Gastroesophageal sphincter (tissue), 4 donors: ENCODE data around the gene MSL1. TPM values are rescaled to one million over a fixed set of nuclear protein-coding genes. Genes with fewer than 3 reads are reported as not detected.

Experiments used
- ATAC-seq: fragments of 150-250 bp; one replicate; pipeline ENCODE4 v1.9.1; 2016; ENCODE audit warnings: mild to moderate bottlenecking, moderate library complexity
- H3K27ac ChIP-seq, 4 donors: fragments of 200-600 bp; sonication (generic) in 3 of 4; 1 replicate in 3 of 4; 2 replicates in 1 of 4; pipeline ENCODE4 v1.5.1; 2016 to 2019
- H3K27me3 ChIP-seq: fragments of 200-600 bp; sonication (generic); one replicate; pipeline ENCODE4 v1.5.1; 2019
- H3K36me3 ChIP-seq, 2 donors: fragments of 200-600 bp; sonication (generic); one replicate each; pipeline ENCODE4 v1.5.1; 2019; ENCODE audit warnings: control low read depth in 1 of 2
- H3K4me1 ChIP-seq, 3 donors: fragments of 200-600 bp; sonication (generic); 1 replicate in 2 of 3; 2 replicates in 1 of 3; pipeline ENCODE4 v1.5.1; 2016 to 2019; ENCODE audit warnings: control low read depth in 2 of 3
- H3K4me3 ChIP-seq, 2 donors: fragments of 200-600 bp; sonication (generic); one replicate each; pipeline ENCODE4 v1.5.1; 2019; ENCODE audit warnings: mild to moderate bottlenecking in 1 of 2, moderate library complexity in 1 of 2
- H3K9me3 ChIP-seq, 3 donors: fragments of 200-600 bp; sonication (generic); one replicate each; pipeline ENCODE4 v1.5.1; 2017 to 2019; ENCODE audit warnings: control low read depth in 2 of 3
- EP300 ChIP-seq: sonication (generic); formaldehyde crosslinking; IDR thresholded peaks from one replicate; pipeline ENCODE4 v1.6.1; 2017; ENCODE audit warnings: antibody characterized with exemption, mild to moderate bottlenecking
- POLR2A ChIP-seq, 2 donors: fragments of 450-650 bp; IDR thresholded peaks; one replicate each; pipeline ENCODE4 v1.6.1; 2017; ENCODE audit warnings: antibody characterized with exemption in 2 of 2, mild to moderate bottlenecking in 2 of 2, moderate library complexity in 1 of 2
- POLR2AphosphoS5 ChIP-seq: sonication (generic); formaldehyde crosslinking; IDR thresholded peaks from one replicate; pipeline ENCODE4 v1.6.1; 2017; ENCODE audit warnings: antibody characterized with exemption
- WGBS, 2 donors: methylation state at CpG; one replicate each; pipeline ENCODE4 v1.1.5; 2018; ENCODE audit warnings: low coverage in 1 of 2; 5-methylcytosine and 5-hydroxymethylcytosine counted together
- total RNA-seq, 4 donors: library from RNA; depleted of rRNA; stranded (reverse); fragments of >200 nt; gene quantifications; one replicate each; pipeline ENCODE4 v1.1.0, GENCODE V29; 2016
- TF ChIP-seq, protein P1 (sequence below), 4 experiments: fragments of 200-600 bp in 2 of 4; fragments of 450-650 bp in 2 of 4; sonication (generic) in 1 of 4; IDR thresholded peaks; one replicate each; pipeline ENCODE4 v1.5.1; 2017 to 2019; ENCODE audit warnings: antibody characterized with exemption in 4 of 4, mild to moderate bottlenecking in 2 of 4, moderate library complexity in 2 of 4

The MSL1 gene
- total RNA-seq, 4 donors from 2014 or later, result 67.0 to 107 (median 88.1) TPM

DNA sequence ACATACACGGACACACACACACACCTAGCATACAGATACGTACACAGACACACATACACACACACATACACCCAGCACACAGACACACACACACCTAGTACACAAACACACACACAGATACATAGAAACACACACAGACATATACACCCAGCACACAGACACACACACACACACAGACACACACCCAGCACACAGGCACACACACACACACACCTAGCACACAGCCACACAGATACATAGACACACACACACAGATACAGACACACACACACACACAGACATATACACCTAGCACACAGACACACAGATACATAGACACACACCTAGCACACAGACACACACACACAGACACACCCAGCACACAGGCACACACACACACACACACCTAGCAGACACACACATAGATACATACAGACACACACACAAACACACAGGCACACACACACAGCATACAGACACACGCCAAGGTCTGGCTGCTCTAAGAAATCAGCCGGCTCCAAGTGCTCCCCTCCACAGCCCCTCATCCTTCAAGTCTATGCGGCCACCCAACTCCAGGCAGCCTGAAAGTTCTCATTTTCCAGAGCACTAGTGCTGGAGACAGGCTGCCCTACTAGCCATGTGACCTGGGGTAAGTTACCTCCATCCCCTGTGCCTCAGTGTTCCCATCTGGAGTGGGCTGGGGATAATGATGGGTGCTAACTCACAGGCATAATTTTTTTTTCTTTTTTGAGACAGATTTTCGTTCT lies 34.5 kb upstream of the MSL1 start:
- peak overlapping the region in 3 of 4 donors; percentile 44 to 67 (median 60) for H3K27ac ChIP-seq
- H3K4me3 ChIP-seq, result no peak overlapping the region
- peaks cover 0 to 85% of the 10 kb centered on the region in 2 donors for H3K36me3 ChIP-seq
- TF ChIP-seq, protein P1, sequence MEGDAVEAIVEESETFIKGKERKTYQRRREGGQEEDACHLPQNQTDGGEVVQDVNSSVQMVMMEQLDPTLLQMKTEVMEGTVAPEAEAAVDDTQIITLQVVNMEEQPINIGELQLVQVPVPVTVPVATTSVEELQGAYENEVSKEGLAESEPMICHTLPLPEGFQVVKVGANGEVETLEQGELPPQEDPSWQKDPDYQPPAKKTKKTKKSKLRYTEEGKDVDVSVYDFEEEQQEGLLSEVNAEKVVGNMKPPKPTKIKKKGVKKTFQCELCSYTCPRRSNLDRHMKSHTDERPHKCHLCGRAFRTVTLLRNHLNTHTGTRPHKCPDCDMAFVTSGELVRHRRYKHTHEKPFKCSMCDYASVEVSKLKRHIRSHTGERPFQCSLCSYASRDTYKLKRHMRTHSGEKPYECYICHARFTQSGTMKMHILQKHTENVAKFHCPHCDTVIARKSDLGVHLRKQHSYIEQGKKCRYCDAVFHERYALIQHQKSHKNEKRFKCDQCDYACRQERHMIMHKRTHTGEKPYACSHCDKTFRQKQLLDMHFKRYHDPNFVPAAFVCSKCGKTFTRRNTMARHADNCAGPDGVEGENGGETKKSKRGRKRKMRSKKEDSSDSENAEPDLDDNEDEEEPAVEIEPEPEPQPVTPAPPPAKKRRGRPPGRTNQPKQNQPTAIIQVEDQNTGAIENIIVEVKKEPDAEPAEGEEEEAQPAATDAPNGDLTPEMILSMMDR (IDR thresholded peaks at IDR 0.05), result no peak
- TF ChIP-seq POLR2A (IDR thresholded peaks at IDR 0.05) (no peak), EP300 (no peak), POLR2AphosphoS5 (no peak)
- no peaks in the 10 kb centered on the region for H3K27me3 ChIP-seq
- 63 to 80% methylated on average over 1 to 2 of the region's 6 CpGs for WGBS, 2 donors
- H3K4me1 ChIP-seq, result peaks cover 0 to 59% (median 23%) of the 10 kb centered on the region in 3 donors
- ATAC-seq, result no peak
- no peaks in the 10 kb centered on the region for H3K9me3 ChIP-seq

DNA sequence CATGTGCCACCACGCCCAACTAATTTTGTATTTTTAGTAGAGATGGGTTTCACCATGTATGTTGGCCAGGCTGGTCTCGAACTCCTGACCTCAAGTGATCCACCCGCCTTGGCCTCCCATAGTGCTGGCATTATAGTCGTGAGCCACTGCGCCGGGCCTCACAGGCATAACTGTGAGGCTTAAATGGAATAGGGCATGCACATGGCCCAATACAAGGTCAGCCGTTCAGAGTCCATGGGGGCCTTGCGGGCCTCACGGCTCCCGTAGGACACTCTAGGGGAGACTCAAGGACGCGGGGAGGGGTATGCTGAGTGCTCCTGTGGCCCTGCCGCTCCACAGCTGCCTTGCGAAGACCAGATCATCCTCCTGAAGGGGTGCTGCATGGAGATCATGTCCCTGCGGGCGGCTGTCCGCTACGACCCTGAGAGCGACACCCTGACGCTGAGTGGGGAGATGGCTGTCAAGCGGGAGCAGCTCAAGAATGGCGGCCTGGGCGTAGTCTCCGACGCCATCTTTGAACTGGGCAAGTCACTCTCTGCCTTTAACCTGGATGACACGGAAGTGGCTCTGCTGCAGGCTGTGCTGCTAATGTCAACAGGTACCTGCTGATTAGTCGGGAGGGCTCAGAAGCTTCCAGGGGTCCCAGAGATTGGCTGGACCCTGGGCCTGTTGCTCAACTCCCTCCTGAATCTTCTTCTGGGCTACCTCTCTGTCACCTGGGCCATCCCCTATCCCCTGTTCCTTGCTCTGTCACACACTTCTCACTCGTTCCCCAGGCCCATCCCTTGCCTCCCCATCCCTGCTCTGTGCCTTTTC lies 33.7 kb upstream of the MSL1 start:
- 69 to 78% methylated on average over 2 to 8 of the region's 28 CpGs for WGBS, 2 donors

GRCh38 chr17:40089077-40089895 lies 32.5 kb upstream of the MSL1 start:
- Histone ChIP-seq H3K4me3 (no peak overlapping the region), H3K36me3 (peaks cover 0 to 87% of the 10 kb centered on the region in 2 donors), H3K4me1 (peaks cover 5 to 70% (median 44%) of the 10 kb centered on the region in 3 donors), H3K9me3 (no peaks in the 10 kb centered on the region), H3K27ac (peak overlapping the region; percentile 29 to 99 (median 98)), H3K27me3 (no peaks in the 10 kb centered on the region)
- ATAC-seq, result no peak
- 72% methylated on average over 11 of the region's 26 CpGs; no CpG with 5 or more reads in 1 of the 2 donors for WGBS, 2 donors
- TF ChIP-seq POLR2AphosphoS5 (no peak), POLR2A (IDR thresholded peaks at IDR 0.05) (no peak), EP300 (no peak)
- TF ChIP-seq, protein P1 (IDR thresholded peaks at IDR 0.05), result no peak

More for the DNA sequence above, 33.7 kb upstream of the MSL1 start:
- Histone ChIP-seq H3K4me3 (no peak overlapping the region), H3K27me3 (no peaks in the 10 kb centered on the region), H3K9me3 (no peaks in the 10 kb centered on the region), H3K36me3 (peaks cover 0 to 87% of the 10 kb centered on the region in 2 donors), H3K27ac (peak overlapping the region in 3 of 4 donors; percentile 98 to 99 (median 98)), H3K4me1 (peaks cover 0 to 68% (median 32%) of the 10 kb centered on the region in 3 donors)
- TF ChIP-seq, protein P1 (IDR thresholded peaks at IDR 0.05), result no peak
- TF ChIP-seq POLR2A (IDR thresholded peaks at IDR 0.05) (no peak), POLR2AphosphoS5 (no peak), EP300 (no peak)
- ATAC-seq, result no peak

GRCh38 chr17:40090237-40091119 lies 31.3 kb upstream of the MSL1 start:
- H3K27ac ChIP-seq, result peak overlapping the region; percentile 29 to 99 (median 98)
- H3K4me3 ChIP-seq, result no peak overlapping the region
- no peak for ATAC-seq
- peaks cover 8 to 82% (median 53%) of the 10 kb centered on the region in 3 donors for H3K4me1 ChIP-seq
- H3K9me3 ChIP-seq, result no peaks in the 10 kb centered on the region
- H3K27me3 ChIP-seq, result no peaks in the 10 kb centered on the region
- TF ChIP-seq EP300 (no peak), POLR2A (IDR thresholded peaks at IDR 0.05) (no peak), POLR2AphosphoS5 (no peak)
- TF ChIP-seq, protein P1 (IDR thresholded peaks at IDR 0.05), result no peak
- WGBS, 2 donors, result 31 to 33% methylated on average over 5 to 10 of the region's 14 CpGs
- peaks cover 0 to 87% of the 10 kb centered on the region in 2 donors for H3K36me3 ChIP-seq
